ENCODE measurements around the gene PTX3. TPM values are rescaled to one million over a fixed set of nuclear protein-coding genes. Genes with fewer than 3 reads are reported as not detected.

The PTX3 gene
- total and polyA plus RNA-seq, 4 experiments from 2014 or later = 0.22 to 0.23 TPM; not detected in 2

- no peak for DNase-seq
- H3K36me3 Mint-ChIP-seq = no peaks in the 10 kb centered on the region
- H3K4me1 ChIP-seq (ENCODE audit: insufficient read depth, low read length) = no peaks in the 10 kb centered on the region
- H3K9me3 ChIP-seq (ENCODE audit: control insufficient read depth in 1 of 2, low read length in 2 of 2) = no peaks in the 10 kb centered on the region
- ChIA-PET CTCF (ENCODE audit: partially characterized antibody) (no interaction called here), POLR2A (ENCODE audit: partially characterized antibody) (no interaction called here)
- H3K4me3 Mint-ChIP-seq = no peak overlapping the region
- peaks cover 0 to 4% (median 0%) of the 10 kb centered on the region in 8 donors for H3K9me3 Mint-ChIP-seq
- H3K27me3 ChIP-seq (ENCODE audit: insufficient read depth, low read length) = no peaks in the 10 kb centered on the region
- H3K27ac Mint-ChIP-seq = no peak overlapping the region
- no peak overlapping the region for H3K4me3 ChIP-seq (ENCODE audit: low read length in 2 of 2)
- no peak overlapping the region for H3K27ac ChIP-seq (ENCODE audit: low read depth, low read length)
- peaks cover 0 to 3% of the 10 kb centered on the region in 2 donors for H3K27me3 Mint-ChIP-seq
- intact Hi-C loops (cut with micrococcal nuclease) = no loop called here
- H3K36me3 ChIP-seq (ENCODE audit: insufficient read depth, low read length) = no peaks in the 10 kb centered on the region
- H3K4me1 Mint-ChIP-seq = no peaks in the 10 kb centered on the region
Measured at GRCh38 chr3:157410945-157411344, 25.7 kb upstream of the PTX3 start.

GRCh38 chr3:157412323-157412855 is 24.3 kb upstream of the PTX3 start:
- intact Hi-C loops (cut with micrococcal nuclease) = no loop called here
- Mint-ChIP-seq H3K4me1 (no peaks in the 10 kb centered on the region), H3K36me3 (no peaks in the 10 kb centered on the region), H3K27ac (no peak overlapping the region), H3K4me3 (no peak overlapping the region), H3K27me3 (peaks cover 0 to 7% of the 10 kb centered on the region in 2 donors), H3K9me3 (peaks cover 0 to 5% (median 0%) of the 10 kb centered on the region in 8 donors)
- POLR2A ChIA-PET (ENCODE audit: partially characterized antibody) = no interaction called here
- no peak overlapping the region for H3K27ac ChIP-seq (ENCODE audit: low read depth, low read length)
- no peaks in the 10 kb centered on the region for H3K36me3 ChIP-seq (ENCODE audit: insufficient read depth, low read length)
- DNase-seq = no peak
- CTCF ChIA-PET (ENCODE audit: partially characterized antibody) = no interaction called here
- no peak overlapping the region for H3K4me3 ChIP-seq (ENCODE audit: low read length in 2 of 2)
- H3K9me3 ChIP-seq (ENCODE audit: control insufficient read depth in 1 of 2, low read length in 2 of 2) = no peaks in the 10 kb centered on the region
- H3K4me1 ChIP-seq (ENCODE audit: insufficient read depth, low read length) = no peaks in the 10 kb centered on the region
- no peaks in the 10 kb centered on the region for H3K27me3 ChIP-seq (ENCODE audit: insufficient read depth, low read length)

- Histone ChIP-seq H3K9me3 (ENCODE audit: control insufficient read depth in 1 of 2, low read length in 2 of 2) (no peaks in the 10 kb centered on the region), H3K27ac (ENCODE audit: low read depth, low read length) (no peak overlapping the region), H3K27me3 (ENCODE audit: insufficient read depth, low read length) (no peaks in the 10 kb centered on the region), H3K4me1 (ENCODE audit: insufficient read depth, low read length) (no peaks in the 10 kb centered on the region), H3K4me3 (ENCODE audit: low read length in 2 of 2) (no peak overlapping the region), H3K36me3 (ENCODE audit: insufficient read depth, low read length) (no peaks in the 10 kb centered on the region)
- no peak for DNase-seq
- intact Hi-C loops (cut with micrococcal nuclease) = no loop called here
- Mint-ChIP-seq H3K4me1 (no peaks in the 10 kb centered on the region), H3K4me3 (no peak overlapping the region), H3K27ac (no peak overlapping the region), H3K9me3 (peaks cover 0 to 9% (median 4%) of the 10 kb centered on the region in 8 donors), H3K27me3 (peaks cover 0 to 9% of the 10 kb centered on the region in 2 donors), H3K36me3 (no peaks in the 10 kb centered on the region)
- POLR2A ChIA-PET (ENCODE audit: partially characterized antibody) = no interaction called here
- CTCF ChIA-PET (ENCODE audit: partially characterized antibody) = no interaction called here
Measured at GRCh38 chr3:157414861-157415260, 21.8 kb upstream of the PTX3 start.

- Histone ChIP-seq H3K27ac (ENCODE audit: low read depth, low read length) (no peak overlapping the region), H3K36me3 (ENCODE audit: insufficient read depth, low read length) (no peaks in the 10 kb centered on the region), H3K9me3 (ENCODE audit: control insufficient read depth in 1 of 2, low read length in 2 of 2) (no peaks in the 10 kb centered on the region), H3K4me1 (ENCODE audit: insufficient read depth, low read length) (no peaks in the 10 kb centered on the region), H3K27me3 (ENCODE audit: insufficient read depth, low read length) (no peaks in the 10 kb centered on the region), H3K4me3 (ENCODE audit: low read length in 2 of 2) (no peak overlapping the region)
- CTCF ChIA-PET (ENCODE audit: partially characterized antibody) = no interaction called here
- intact Hi-C loops (cut with micrococcal nuclease) = no loop called here
- Mint-ChIP-seq H3K36me3 (no peaks in the 10 kb centered on the region), H3K27me3 (peaks cover 0 to 9% of the 10 kb centered on the region in 2 donors), H3K9me3 (peaks cover 0 to 9% (median 4%) of the 10 kb centered on the region in 8 donors), H3K4me3 (peak overlapping the region in 1 of 8 donors; percentile 11), H3K4me1 (no peaks in the 10 kb centered on the region), H3K27ac (no peak overlapping the region)
- DNase-seq = no peak
- POLR2A ChIA-PET (ENCODE audit: partially characterized antibody) = no interaction called here
Measured at GRCh38 chr3:157416347-157417087, 20.1 kb upstream of the PTX3 start.

GRCh38 chr3:157417247-157417646 is 19.4 kb upstream of the PTX3 start:
- Histone ChIP-seq H3K4me1 (ENCODE audit: insufficient read depth, low read length) (no peaks in the 10 kb centered on the region), H3K4me3 (ENCODE audit: low read length in 2 of 2) (no peak overlapping the region), H3K9me3 (ENCODE audit: control insufficient read depth in 1 of 2, low read length in 2 of 2) (no peaks in the 10 kb centered on the region), H3K27me3 (ENCODE audit: insufficient read depth, low read length) (no peaks in the 10 kb centered on the region), H3K27ac (ENCODE audit: low read depth, low read length) (no peak overlapping the region), H3K36me3 (ENCODE audit: insufficient read depth, low read length) (no peaks in the 10 kb centered on the region)
- ChIA-PET POLR2A (ENCODE audit: partially characterized antibody) (no interaction called here), CTCF (ENCODE audit: partially characterized antibody) (no interaction called here)
- Mint-ChIP-seq H3K27me3 (peaks cover 0 to 9% of the 10 kb centered on the region in 2 donors), H3K4me1 (no peaks in the 10 kb centered on the region), H3K36me3 (no peaks in the 10 kb centered on the region), H3K4me3 (no peak overlapping the region), H3K9me3 (peaks cover 0 to 9% (median 4%) of the 10 kb centered on the region in 8 donors), H3K27ac (no peak overlapping the region)
- intact Hi-C loops (cut with micrococcal nuclease) = no loop called here
- DNase-seq = no peak

- Histone ChIP-seq H3K36me3 (ENCODE audit: insufficient read depth, low read length) (no peaks in the 10 kb centered on the region), H3K4me3 (ENCODE audit: low read length in 2 of 2) (no peak overlapping the region), H3K9me3 (ENCODE audit: control insufficient read depth in 1 of 2, low read length in 2 of 2) (no peaks in the 10 kb centered on the region), H3K27me3 (ENCODE audit: insufficient read depth, low read length) (no peaks in the 10 kb centered on the region), H3K4me1 (ENCODE audit: insufficient read depth, low read length) (no peaks in the 10 kb centered on the region), H3K27ac (ENCODE audit: low read depth, low read length) (no peak overlapping the region)
- POLR2A ChIA-PET (ENCODE audit: partially characterized antibody) = no interaction called here
- Mint-ChIP-seq H3K27me3 (peaks cover 0 to 10% of the 10 kb centered on the region in 2 donors), H3K4me3 (no peak overlapping the region), H3K27ac (no peak overlapping the region), H3K4me1 (no peaks in the 10 kb centered on the region), H3K9me3 (peaks cover 0 to 9% (median 4%) of the 10 kb centered on the region in 8 donors), H3K36me3 (no peaks in the 10 kb centered on the region)
- DNase-seq = no peak
- intact Hi-C loops (cut with micrococcal nuclease) = no loop called here
- CTCF ChIA-PET (ENCODE audit: partially characterized antibody) = no interaction called here
Measured at GRCh38 chr3:157418104-157418503, 18.5 kb upstream of the PTX3 start.

GRCh38 chr3:157420606-157421130 is 16.0 kb upstream of the PTX3 start:
- intact Hi-C loops (cut with micrococcal nuclease) = no loop called here
- H3K4me1 Mint-ChIP-seq = no peaks in the 10 kb centered on the region
- CTCF ChIA-PET (ENCODE audit: partially characterized antibody) = no interaction called here

More at GRCh38 chr3:157420606-157421130, 16.0 kb upstream of the PTX3 start:
- H3K27me3 Mint-ChIP-seq = peaks cover 0 to 7% of the 10 kb centered on the region in 2 donors
- Histone ChIP-seq H3K27me3 (ENCODE audit: insufficient read depth, low read length) (no peaks in the 10 kb centered on the region), H3K4me1 (ENCODE audit: insufficient read depth, low read length) (no peaks in the 10 kb centered on the region), H3K27ac (ENCODE audit: low read depth, low read length) (no peak overlapping the region), H3K9me3 (ENCODE audit: control insufficient read depth in 1 of 2, low read length in 2 of 2) (no peaks in the 10 kb centered on the region), H3K36me3 (ENCODE audit: insufficient read depth, low read length) (no peaks in the 10 kb centered on the region), H3K4me3 (ENCODE audit: low read length in 2 of 2) (no peak overlapping the region)
- H3K4me3 Mint-ChIP-seq = no peak overlapping the region
- POLR2A ChIA-PET (ENCODE audit: partially characterized antibody) = no interaction called here
- no peak for DNase-seq
- H3K27ac Mint-ChIP-seq = no peak overlapping the region
- peaks cover 0 to 18% (median 5%) of the 10 kb centered on the region in 8 donors for H3K9me3 Mint-ChIP-seq
- no peaks in the 10 kb centered on the region for H3K36me3 Mint-ChIP-seq

Data from CD4-positive, alpha-beta memory T cell (primary cell).